ENCODE data around the gene PTS. TPM values are rescaled to one million over a fixed set of nuclear protein-coding genes. Genes with fewer than 3 reads are reported as not detected.

The PTS gene
- total RNA-seq, 1 donor from 2014 or later: 30.4 TPM

DNA sequence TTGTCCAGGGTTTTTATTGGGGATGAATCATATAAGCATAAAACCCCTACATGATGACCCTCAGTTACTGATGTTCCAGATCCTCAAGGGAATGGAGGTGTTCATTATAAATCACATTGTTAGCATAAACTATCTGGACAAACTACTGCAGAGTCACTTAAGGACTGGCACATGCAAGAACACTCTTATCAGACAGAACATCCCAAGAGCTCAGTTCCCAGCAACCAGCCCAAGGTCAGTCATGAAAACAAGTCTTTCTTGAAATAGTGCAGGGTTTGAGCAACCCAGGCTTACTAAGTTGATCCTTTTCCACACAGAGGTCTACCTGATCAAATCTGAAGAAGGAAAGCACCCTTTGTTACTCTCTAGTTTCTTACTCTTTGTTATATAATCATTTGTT, 13.5 kb upstream of the PTS start:
- POLR2A ChIA-PET: no interaction called here
- Mint-ChIP-seq H3K4me3 (no peak overlapping the region), H3K27ac (no peak overlapping the region), H3K36me3 (ENCODE audit: low read depth) (no peaks in the 10 kb centered on the region), H3K27me3 (no peaks in the 10 kb centered on the region), H3K4me1 (peaks cover 7% of the 10 kb centered on the region), H3K9me3 (no peaks in the 10 kb centered on the region)
- CTCF ChIA-PET: interaction anchor here (1.0 kb wide), 1 partner anchor 8 kb away, joined by 3 read pairs; no protein-coding TSS in a partner anchor
- TF ChIP-seq, protein P1, sequence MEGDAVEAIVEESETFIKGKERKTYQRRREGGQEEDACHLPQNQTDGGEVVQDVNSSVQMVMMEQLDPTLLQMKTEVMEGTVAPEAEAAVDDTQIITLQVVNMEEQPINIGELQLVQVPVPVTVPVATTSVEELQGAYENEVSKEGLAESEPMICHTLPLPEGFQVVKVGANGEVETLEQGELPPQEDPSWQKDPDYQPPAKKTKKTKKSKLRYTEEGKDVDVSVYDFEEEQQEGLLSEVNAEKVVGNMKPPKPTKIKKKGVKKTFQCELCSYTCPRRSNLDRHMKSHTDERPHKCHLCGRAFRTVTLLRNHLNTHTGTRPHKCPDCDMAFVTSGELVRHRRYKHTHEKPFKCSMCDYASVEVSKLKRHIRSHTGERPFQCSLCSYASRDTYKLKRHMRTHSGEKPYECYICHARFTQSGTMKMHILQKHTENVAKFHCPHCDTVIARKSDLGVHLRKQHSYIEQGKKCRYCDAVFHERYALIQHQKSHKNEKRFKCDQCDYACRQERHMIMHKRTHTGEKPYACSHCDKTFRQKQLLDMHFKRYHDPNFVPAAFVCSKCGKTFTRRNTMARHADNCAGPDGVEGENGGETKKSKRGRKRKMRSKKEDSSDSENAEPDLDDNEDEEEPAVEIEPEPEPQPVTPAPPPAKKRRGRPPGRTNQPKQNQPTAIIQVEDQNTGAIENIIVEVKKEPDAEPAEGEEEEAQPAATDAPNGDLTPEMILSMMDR (IDR thresholded peaks at IDR 0.05): no peak
- ATAC-seq (ENCODE audit: low read depth) (no peak), DNase-seq (no peak)
- intact Hi-C loops (cut with micrococcal nuclease): loop anchor here (10.0 kb wide), 2 partner anchors 372 to 902 kb away; no protein-coding TSS in a partner anchor

DNA sequence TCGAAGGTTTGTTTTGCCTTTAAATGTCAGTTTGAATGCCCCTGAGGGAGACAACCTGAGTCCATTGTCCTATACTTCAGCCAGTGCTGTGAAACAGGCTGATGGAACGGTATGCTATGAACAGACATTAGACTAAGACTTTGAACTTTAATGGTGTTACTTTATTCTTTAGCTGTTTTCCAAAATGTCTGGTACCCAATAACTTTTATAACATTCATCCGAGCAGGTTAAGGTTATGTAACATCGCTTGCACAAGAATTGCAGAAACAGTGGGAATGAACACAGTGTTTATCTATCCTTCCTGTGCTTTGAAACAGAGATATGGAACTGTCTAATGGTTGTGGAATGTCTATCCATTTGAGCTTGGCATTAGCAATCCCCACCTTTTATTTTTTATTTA, 12.5 kb upstream of the PTS start:
- TF ChIP-seq, protein P1 (IDR thresholded peaks at IDR 0.05): no peak
- peaks cover 7% of the 10 kb centered on the region for H3K4me1 Mint-ChIP-seq
- no peaks in the 10 kb centered on the region for H3K27me3 Mint-ChIP-seq
- H3K4me3 Mint-ChIP-seq: no peak overlapping the region
- ATAC-seq (ENCODE audit: low read depth): no peak
- intact Hi-C loops (cut with micrococcal nuclease): loop anchor here (10.0 kb wide), 2 partner anchors 371 to 901 kb away; no protein-coding TSS in a partner anchor
- CTCF ChIA-PET: interaction anchor here (11.5 kb wide), 1 partner anchor 66 kb away, joined by 166 read pairs; no protein-coding TSS in a partner anchor
- no peaks in the 10 kb centered on the region for H3K9me3 Mint-ChIP-seq
- POLR2A ChIA-PET: no interaction called here
- H3K27ac Mint-ChIP-seq: no peak overlapping the region
- no peak for DNase-seq
- no peaks in the 10 kb centered on the region for H3K36me3 Mint-ChIP-seq (ENCODE audit: low read depth)

DNA sequence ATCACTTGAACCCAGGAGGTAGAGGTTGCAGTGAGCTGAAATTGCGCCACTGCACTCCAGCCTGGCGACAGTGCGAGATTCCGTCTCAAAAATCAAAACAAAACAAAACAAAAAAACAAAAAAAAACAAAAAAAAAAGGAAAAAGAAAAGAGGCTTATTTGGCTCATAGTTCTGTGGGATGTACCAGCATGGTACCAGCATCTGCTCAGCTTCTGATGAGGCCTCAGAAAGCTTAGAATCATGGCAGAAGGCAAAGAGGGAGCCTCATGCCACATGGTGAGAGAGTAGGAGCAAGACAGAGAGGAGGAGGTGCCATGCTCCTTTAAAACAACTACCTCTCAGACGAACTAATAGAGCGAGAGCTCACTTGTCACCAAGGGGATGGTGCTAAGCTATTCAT, 10.6 kb upstream of the PTS start:
- Mint-ChIP-seq H3K9me3 (no peaks in the 10 kb centered on the region), H3K4me3 (no peak overlapping the region), H3K4me1 (peaks cover 9% of the 10 kb centered on the region), H3K36me3 (ENCODE audit: low read depth) (no peaks in the 10 kb centered on the region), H3K27ac (no peak overlapping the region), H3K27me3 (no peaks in the 10 kb centered on the region)
- CTCF ChIA-PET: interaction anchor here (0.9 to 11.5 kb wide), 2 partner anchors 64 to 338 kb away, joined by 4 to 166 read pairs; no protein-coding TSS in a partner anchor
- ATAC-seq (ENCODE audit: low read depth) (no peak), DNase-seq (no peak)
- intact Hi-C loops (cut with micrococcal nuclease): loop anchor here (5.0 to 10.0 kb wide), 3 partner anchors 369 to 1092 kb away; no protein-coding TSS in a partner anchor
- POLR2A ChIA-PET: no interaction called here
- TF ChIP-seq, protein P1 (IDR thresholded peaks at IDR 0.05): no peak

DNA sequence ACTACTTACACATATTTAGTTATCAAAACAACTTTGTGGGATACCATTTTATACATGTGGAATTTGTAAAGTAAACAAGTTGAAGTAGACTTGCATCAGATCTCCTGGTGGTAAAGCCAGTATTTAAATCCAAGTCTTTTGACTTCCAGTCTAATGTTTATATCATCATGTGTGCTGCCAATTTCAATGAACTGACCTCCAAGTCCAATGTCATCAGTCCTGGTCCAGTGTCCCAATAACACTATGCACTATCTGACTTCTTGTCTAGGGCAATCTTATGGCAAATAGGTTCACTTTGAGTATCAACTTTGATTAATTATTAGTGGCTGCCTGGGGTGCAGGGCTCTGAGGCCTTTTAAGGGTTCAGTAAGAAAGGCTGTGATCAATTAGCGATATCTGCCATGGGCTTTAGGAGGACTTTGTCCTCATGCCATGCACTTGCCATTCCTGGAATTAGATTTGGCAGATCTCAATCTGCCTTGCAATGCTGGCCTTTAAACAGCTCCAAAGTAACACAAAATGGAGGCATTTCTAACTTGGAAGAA, 9.6 kb upstream of the PTS start:
- POLR2A ChIA-PET: no interaction called here
- no peak overlapping the region for H3K27ac Mint-ChIP-seq
- CTCF ChIA-PET: interaction anchor here (1.8 to 11.5 kb wide), 2 partner anchors 63 to 1073 kb away, joined by 6 to 166 read pairs; no protein-coding TSS in a partner anchor
- peaks cover 5% of the 10 kb centered on the region for H3K4me1 Mint-ChIP-seq
- TF ChIP-seq, protein P1 (IDR thresholded peaks at IDR 0.05): no peak
- H3K4me3 Mint-ChIP-seq: no peak overlapping the region
- no peaks in the 10 kb centered on the region for H3K27me3 Mint-ChIP-seq
- no peaks in the 10 kb centered on the region for H3K36me3 Mint-ChIP-seq (ENCODE audit: low read depth)
- ATAC-seq (ENCODE audit: low read depth) (no peak), DNase-seq (no peak)
- intact Hi-C loops (cut with micrococcal nuclease): loop anchor here (5.0 to 10.0 kb wide), 3 partner anchors 368 to 1091 kb away; no protein-coding TSS in a partner anchor
- H3K9me3 Mint-ChIP-seq: no peaks in the 10 kb centered on the region

DNA sequence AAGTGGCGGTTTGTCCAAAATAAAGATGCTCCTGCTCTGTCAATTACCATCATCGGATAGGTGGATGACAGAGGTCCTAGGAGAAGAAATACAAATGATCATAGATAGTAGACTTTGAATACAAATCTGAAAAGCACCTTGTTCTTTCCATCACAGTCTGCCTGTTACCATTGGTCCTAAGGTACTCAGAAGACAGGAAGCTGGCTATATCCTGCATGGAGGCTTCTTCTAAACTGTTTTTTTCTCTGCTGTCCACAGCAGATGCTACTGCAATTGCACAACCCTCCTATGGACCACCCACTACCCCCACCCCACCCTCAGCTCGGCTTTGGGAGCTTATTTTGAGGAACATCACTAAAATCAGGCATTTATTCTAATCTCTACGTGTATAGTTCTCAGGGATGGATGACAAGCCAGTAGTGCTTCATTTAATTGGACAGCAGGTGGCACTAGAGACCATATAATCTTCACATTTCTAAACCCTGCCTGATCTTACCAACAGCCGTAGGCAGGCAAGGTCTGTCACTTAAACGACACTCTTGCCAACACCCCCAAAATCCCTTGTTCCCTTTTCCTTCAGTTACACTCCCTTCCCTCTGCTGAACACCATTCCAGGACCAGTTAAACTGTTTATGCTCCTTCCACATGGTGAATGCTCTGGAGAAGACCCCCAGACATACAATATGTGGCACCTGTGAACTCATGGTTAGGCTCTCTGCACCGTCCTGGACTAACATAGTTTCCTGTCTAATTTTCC, 6.6 kb upstream of the PTS start:
- no peaks in the 10 kb centered on the region for H3K27me3 Mint-ChIP-seq
- peaks cover 2% of the 10 kb centered on the region for H3K4me1 Mint-ChIP-seq
- ChIA-PET CTCF (interaction anchor here (0.6 to 11.5 kb wide), 16 partner anchors 8 to 1313 kb away, joined by 3 to 166 read pairs (median 3); no protein-coding TSS in a partner anchor), POLR2A (interaction anchor here (0.5 to 1.0 kb wide), 3 partner anchors 61 to 283 kb away, joined by 3 to 4 read pairs (median 3); no protein-coding TSS in a partner anchor)
- intact Hi-C loops (cut with micrococcal nuclease): loop anchor here (1.0 to 10.0 kb wide), 7 partner anchors 61 to 1088 kb away; no protein-coding TSS in a partner anchor
- H3K4me3 Mint-ChIP-seq: no peak overlapping the region
- H3K27ac Mint-ChIP-seq: no peak overlapping the region
- no peaks in the 10 kb centered on the region for H3K9me3 Mint-ChIP-seq
- peak; percentile 100 for ATAC-seq (ENCODE audit: low read depth)
- TF ChIP-seq, protein P1 (IDR thresholded peaks at IDR 0.05): peak; percentile 58
- no peak for DNase-seq
- H3K36me3 Mint-ChIP-seq (ENCODE audit: low read depth): no peaks in the 10 kb centered on the region

Data from activated B cell treated with CpG ODN at 0.5 μM for 24 hours (primary cell).